Calu3 (cell line): ENCODE data around the gene CNTNAP2. TPM values are rescaled to one million over a fixed set of nuclear protein-coding genes. Genes with fewer than 3 reads are reported as not detected.
"Not testable (repeated sequence)": the region's sequence is repeated elsewhere in the genome, so short reads cannot be mapped to it uniquely, and the experiment has no call there.

Experiments
- BruUV-seq: library from RNA; stranded (reverse); fragments of 400-500 nt; replicated peaks from 2 replicates; lab custom pipeline; 2021; lab: Mats Ljungman, UMichigan
- CTCF ChIA-PET: fragments of 300-600 bp; sonication (Branson Sonifier 250); formaldehyde crosslinking; loops from one replicate; lab custom pipeline; 2022; ENCODE audit warnings: antibody characterized with exemption; lab: Charles Lee
- DNase-seq: peaks from one replicate; pipeline ENCODE4 v3.0.0; 2022
- H3K27ac Mint-ChIP-seq: one replicate; pipeline ENCODE4 v1.8.0; 2022; ENCODE audit warnings: mixed read lengths; ENCODE audit not compliant: unreplicated experiment
- H3K27me3 Mint-ChIP-seq: one replicate; pipeline ENCODE4 v1.8.0; 2022; ENCODE audit warnings: mixed read lengths; ENCODE audit not compliant: unreplicated experiment
- H3K36me3 Mint-ChIP-seq: one replicate; pipeline ENCODE4 v1.8.0; 2022; ENCODE audit warnings: mild to moderate bottlenecking, moderate library complexity, mixed read lengths; ENCODE audit not compliant: insufficient read depth, unreplicated experiment
- H3K4me1 Mint-ChIP-seq: one replicate; pipeline ENCODE4 v1.8.0; 2022; ENCODE audit warnings: mild to moderate bottlenecking, low read depth, mixed read lengths; ENCODE audit not compliant: unreplicated experiment
- H3K4me3 Mint-ChIP-seq: one replicate; pipeline ENCODE4 v1.8.0; 2022; ENCODE audit warnings: mild to moderate bottlenecking, low read depth, moderate library complexity, mixed read lengths; ENCODE audit not compliant: unreplicated experiment
- H3K9me3 Mint-ChIP-seq: one replicate; pipeline ENCODE4 v1.8.0; 2022; ENCODE audit warnings: low read depth, mixed read lengths; ENCODE audit not compliant: unreplicated experiment
- intact Hi-C: fragments of 100-400 bp; cut with micrococcal nuclease; formaldehyde crosslinking; loops from one replicate; pipeline ENCODE4 v1.10.0; 2022; ENCODE audit not compliant: unreplicated experiment
- total RNA-seq: library from RNA; stranded (reverse); gene quantifications from 2 replicates; pipeline ENCODE4 v1.2.3, GENCODE V29; 2022
- TF ChIP-seq, protein P1 (sequence below): fragments of 200-600 bp; IDR thresholded peaks from one replicate; pipeline ENCODE4 v1.8.0; 2022; ENCODE audit warnings: antibody characterized with exemption; ENCODE audit not compliant: unreplicated experiment

CNTNAP2 gene
- total RNA-seq, 1 experiment from 2014 or later = 1.1 TPM

DNA sequence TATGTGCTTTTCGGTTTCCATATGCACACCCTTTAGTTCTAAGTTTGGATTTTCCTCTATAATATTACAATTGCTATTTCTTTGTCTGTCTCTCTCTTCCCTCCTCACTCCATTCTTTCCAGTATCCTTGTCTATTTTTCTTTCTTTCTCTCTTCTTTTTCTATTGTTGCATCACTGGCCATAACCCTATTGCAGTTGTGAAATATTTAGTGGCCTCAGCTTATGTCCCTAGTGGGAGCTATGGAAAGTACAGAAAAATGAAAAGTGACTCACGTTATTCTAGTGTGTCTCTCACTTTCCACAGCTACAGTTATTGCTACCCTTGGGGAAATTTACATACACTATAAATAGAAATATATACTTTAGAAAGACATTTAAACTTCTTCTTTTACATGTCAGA is 59.1 kb downstream of the CNTNAP2 start:
- DNase-seq = no peak
- intact Hi-C loops = no loop called here
- H3K36me3 Mint-ChIP-seq = no peaks in the 10 kb centered on the region
- no TSS peak for BruUV-seq
- H3K27ac Mint-ChIP-seq = no peak overlapping the region
- TF ChIP-seq, protein P1, sequence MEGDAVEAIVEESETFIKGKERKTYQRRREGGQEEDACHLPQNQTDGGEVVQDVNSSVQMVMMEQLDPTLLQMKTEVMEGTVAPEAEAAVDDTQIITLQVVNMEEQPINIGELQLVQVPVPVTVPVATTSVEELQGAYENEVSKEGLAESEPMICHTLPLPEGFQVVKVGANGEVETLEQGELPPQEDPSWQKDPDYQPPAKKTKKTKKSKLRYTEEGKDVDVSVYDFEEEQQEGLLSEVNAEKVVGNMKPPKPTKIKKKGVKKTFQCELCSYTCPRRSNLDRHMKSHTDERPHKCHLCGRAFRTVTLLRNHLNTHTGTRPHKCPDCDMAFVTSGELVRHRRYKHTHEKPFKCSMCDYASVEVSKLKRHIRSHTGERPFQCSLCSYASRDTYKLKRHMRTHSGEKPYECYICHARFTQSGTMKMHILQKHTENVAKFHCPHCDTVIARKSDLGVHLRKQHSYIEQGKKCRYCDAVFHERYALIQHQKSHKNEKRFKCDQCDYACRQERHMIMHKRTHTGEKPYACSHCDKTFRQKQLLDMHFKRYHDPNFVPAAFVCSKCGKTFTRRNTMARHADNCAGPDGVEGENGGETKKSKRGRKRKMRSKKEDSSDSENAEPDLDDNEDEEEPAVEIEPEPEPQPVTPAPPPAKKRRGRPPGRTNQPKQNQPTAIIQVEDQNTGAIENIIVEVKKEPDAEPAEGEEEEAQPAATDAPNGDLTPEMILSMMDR = no peak
- CTCF ChIA-PET = no interaction called here
- H3K9me3 Mint-ChIP-seq = peaks cover 7% of the 10 kb centered on the region
- H3K4me1 Mint-ChIP-seq = no peaks in the 10 kb centered on the region
- H3K27me3 Mint-ChIP-seq = no peaks in the 10 kb centered on the region
- no peak overlapping the region for H3K4me3 Mint-ChIP-seq

- no peaks in the 10 kb centered on the region for H3K27me3 Mint-ChIP-seq
- H3K27ac Mint-ChIP-seq = no peak overlapping the region
- DNase-seq = no peak
- H3K9me3 Mint-ChIP-seq = peaks cover 7% of the 10 kb centered on the region
- H3K36me3 Mint-ChIP-seq = no peaks in the 10 kb centered on the region
- no peaks in the 10 kb centered on the region for H3K4me1 Mint-ChIP-seq
- TF ChIP-seq, protein P1 = no peak
- CTCF ChIA-PET = no interaction called here
- intact Hi-C loops = no loop called here
- no TSS peak for BruUV-seq
- no peak overlapping the region for H3K4me3 Mint-ChIP-seq
These were observed 60.3 kb downstream of the CNTNAP2 start for GRCh38 chr7:146176860-146177259.

DNA sequence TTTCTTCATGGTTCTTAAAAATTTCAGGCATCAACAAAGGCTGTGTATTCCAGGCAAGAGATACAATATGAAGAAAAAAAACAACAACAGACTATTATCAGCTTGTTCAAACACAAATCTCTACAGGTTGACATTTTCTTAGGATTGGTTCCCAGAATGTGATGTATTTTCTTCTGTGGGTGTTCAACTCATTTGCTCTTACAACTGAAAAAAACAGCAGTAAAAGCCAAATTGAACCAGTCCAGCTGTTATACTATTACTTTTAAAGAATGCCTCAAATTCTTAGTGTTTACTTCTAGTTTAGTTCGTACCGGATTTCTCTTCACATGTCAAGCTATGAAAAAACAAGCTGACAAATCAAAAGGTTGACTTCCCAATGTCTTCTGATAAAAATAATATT is 60.7 kb downstream of the CNTNAP2 start:
- peaks cover 7% of the 10 kb centered on the region for H3K9me3 Mint-ChIP-seq
- BruUV-seq = no TSS peak
- no peaks in the 10 kb centered on the region for H3K36me3 Mint-ChIP-seq
- TF ChIP-seq, protein P1 = no peak
- no peak overlapping the region for H3K27ac Mint-ChIP-seq
- H3K4me3 Mint-ChIP-seq = no peak overlapping the region
- DNase-seq = no peak
- no peaks in the 10 kb centered on the region for H3K4me1 Mint-ChIP-seq
- CTCF ChIA-PET = no interaction called here
- intact Hi-C loops = no loop called here
- H3K27me3 Mint-ChIP-seq = no peaks in the 10 kb centered on the region

GRCh38 chr7:146185844-146186243 is 69.2 kb downstream of the CNTNAP2 start:
- H3K4me3 Mint-ChIP-seq = no peak overlapping the region
- CTCF ChIA-PET = no interaction called here
- no peaks in the 10 kb centered on the region for H3K27me3 Mint-ChIP-seq
- no TSS peak for BruUV-seq
- no peak overlapping the region for H3K27ac Mint-ChIP-seq
- H3K4me1 Mint-ChIP-seq = no peaks in the 10 kb centered on the region
- peaks cover 7% of the 10 kb centered on the region for H3K9me3 Mint-ChIP-seq
- TF ChIP-seq, protein P1 = no peak
- DNase-seq = no peak
- H3K36me3 Mint-ChIP-seq = no peaks in the 10 kb centered on the region
- intact Hi-C loops = no loop called here

DNA sequence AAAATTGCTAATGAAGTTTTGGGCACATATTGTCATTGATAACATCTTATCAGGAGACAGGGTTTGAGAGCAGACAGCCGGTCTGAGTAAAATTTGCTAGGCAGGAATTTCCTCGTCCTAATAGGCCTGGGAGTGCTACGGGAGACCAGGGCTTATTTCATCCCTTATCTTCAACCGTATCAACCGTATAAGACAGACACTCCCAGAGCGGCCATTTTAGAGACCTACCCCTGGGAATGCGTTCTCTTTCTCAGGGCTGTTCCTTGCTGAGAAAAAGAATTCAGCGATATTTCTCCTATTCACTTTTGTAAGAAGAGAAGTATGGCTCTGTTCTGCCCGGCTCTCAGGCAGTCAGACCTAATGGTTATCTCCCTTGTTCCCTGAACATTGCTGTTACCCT is 74.8 kb downstream of the CNTNAP2 start:
- H3K36me3 Mint-ChIP-seq, intact Hi-C loops, BruUV-seq, H3K4me1 Mint-ChIP-seq, H3K27ac Mint-ChIP-seq, DNase-seq, H3K4me3 Mint-ChIP-seq, H3K27me3 Mint-ChIP-seq, CTCF ChIA-PET: not testable (repeated sequence)
- H3K9me3 Mint-ChIP-seq = peaks cover 17% of the 10 kb centered on the region
